Sigmoid colon (tissue), 4 donors: ENCODE measurements around the gene TRPV5.

Source experiments
- CTCF ChIP-seq, 4 experiments: fragments of 450-650 bp in 3 of 4; fragments of 200-600 bp in 1 of 4; IDR thresholded peaks; one replicate each; pipeline ENCODE4 v1.5.1; 2016 to 2019; ENCODE audit warnings: antibody characterized with exemption in 4 of 4, mild to moderate bottlenecking in 3 of 4, moderate library complexity in 2 of 4
- EP300 ChIP-seq, 4 donors: sonication (generic); formaldehyde crosslinking; IDR thresholded peaks; one replicate each; pipeline ENCODE4 v1.6.1; 2017; ENCODE audit warnings: antibody characterized with exemption in 4 of 4
- POLR2A ChIP-seq, 2 donors: fragments of 450-650 bp; IDR thresholded peaks; one replicate each; pipeline ENCODE4 v1.6.1; 2016; ENCODE audit warnings: antibody characterized with exemption in 2 of 2, mild to moderate bottlenecking in 2 of 2, moderate library complexity in 2 of 2
- POLR2AphosphoS5 ChIP-seq, 4 donors: sonication (generic); formaldehyde crosslinking; IDR thresholded peaks; one replicate each; pipeline ENCODE4 v1.6.1; 2017; ENCODE audit warnings: antibody characterized with exemption in 4 of 4

- no peak for TF ChIP-seq POLR2AphosphoS5 (IDR thresholded peaks at IDR 0.05)
- TF ChIP-seq POLR2A (IDR thresholded peaks at IDR 0.05) = no peak
- TF ChIP-seq CTCF (IDR thresholded peaks at IDR 0.05) = no peak
- TF ChIP-seq EP300 (IDR thresholded peaks at IDR 0.05) = no peak
These were observed 62.8 kb downstream of the TRPV5 start for GRCh38 chr7:142870566-142871259.
